NCI-H524 treated with DMSO at 0.1 percent for 48 hours (cell line): ENCODE data around the gene FBXW10.
"Not testable (repeated sequence)": the region's sequence is repeated elsewhere in the genome, so short reads cannot be mapped to it uniquely, and the experiment has no call there.

Source experiments
- DNase-seq: peaks from one replicate; lab custom pipeline; 2025; lab: John Stamatoyannopoulos, UW

Gene FBXW10

DNA sequence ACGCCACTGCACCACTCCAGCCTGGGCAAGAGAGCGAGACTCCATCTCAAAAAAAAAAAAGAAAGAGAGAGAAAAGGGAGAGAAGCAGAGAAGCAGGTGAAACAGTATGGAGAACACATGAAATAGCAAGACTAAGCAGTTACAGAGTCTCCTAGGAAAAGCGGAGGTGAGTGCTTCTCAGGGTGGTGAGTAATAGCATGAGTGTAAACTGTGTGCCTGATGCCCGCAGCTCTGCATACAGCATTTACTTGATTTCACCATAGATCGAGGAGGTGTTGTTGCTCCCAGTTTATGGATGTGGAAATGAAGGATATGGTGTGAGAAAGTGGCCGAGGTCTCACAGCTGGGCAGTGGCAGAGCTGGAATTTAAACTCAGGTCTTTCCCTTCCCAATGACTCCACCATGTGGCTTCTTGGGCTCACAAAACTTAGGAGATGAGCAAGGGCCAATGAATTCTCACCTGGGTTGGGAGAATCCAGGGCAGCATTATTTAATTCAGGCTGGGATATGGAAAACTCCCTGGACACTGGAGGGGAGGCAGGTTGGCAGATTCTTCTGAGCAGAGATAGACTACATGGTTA, 10.1 kb downstream of the FBXW10 start:
- DNase-seq: not testable (repeated sequence)

DNA sequence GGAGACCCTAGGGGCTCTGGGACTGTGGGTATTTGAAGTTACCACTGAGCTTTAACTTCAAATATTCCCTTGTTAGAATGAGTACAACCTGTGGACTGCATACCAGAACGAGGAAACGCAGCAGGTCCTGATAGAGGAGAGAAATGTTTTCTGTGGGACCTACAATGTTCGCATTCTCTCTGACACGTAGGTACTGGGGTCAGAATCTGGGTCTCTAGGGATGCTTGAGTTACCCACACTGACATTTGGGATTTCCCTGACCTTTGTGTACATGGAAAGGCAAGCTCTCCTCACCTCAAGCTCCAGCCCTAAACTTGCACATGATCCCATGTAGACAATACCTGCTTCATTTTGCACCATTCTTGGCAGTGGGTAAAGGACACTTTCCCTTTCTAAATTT, 12.1 kb downstream of the FBXW10 start:
- DNase-seq: not testable (repeated sequence)

DNA sequence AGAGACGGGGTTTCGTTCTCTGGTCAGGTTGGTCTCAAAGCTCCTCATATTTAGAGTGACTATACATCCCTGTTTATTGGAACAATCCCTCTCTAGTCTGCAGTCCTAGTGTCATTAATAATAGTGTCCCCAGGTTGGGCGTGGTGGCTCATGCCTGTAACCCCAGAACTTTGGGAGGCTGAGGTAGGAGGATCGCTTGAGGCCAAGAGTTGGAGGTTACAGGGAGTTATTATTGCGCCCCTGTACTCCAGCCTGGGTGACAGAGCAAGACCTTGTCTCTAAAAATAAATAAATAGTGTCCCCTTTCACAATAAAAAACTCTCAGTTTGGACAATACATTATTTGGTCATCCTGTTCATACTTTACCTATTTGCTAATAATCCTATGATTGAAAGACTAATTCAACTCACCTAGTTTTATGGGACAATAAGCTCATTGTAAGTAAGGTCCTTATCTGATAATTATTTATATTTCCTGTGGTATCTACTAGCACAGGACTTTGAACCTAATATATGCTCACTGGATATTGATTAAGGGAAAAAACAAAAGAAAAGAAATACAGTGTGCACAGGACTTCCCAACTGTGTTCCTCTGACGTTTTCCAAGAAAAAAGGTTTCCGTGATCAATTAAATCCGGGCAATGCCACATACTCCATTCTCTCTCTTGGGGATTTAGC, 13.7 kb downstream of the FBXW10 start:
- not testable (repeated sequence) for DNase-seq

DNA sequence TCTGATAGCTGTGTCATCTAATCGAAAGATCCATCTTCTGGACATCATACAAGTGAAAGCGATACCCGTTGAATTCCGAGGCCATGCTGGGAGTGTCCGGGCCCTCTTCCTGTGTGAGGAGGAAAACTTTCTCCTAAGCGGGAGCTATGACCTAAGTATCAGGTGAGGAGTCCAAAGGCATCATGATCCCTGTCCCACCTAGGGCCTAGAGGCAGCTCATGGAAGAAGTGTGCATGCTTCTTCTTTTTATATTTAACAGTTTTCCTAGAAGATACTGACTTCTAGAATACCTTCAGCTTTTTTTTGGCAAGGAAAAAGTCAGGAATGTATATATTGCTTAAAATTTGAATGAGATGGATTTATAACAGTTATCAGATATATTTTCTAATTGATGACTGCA, 14.5 kb downstream of the FBXW10 start:
- not testable (repeated sequence) for DNase-seq

DNA sequence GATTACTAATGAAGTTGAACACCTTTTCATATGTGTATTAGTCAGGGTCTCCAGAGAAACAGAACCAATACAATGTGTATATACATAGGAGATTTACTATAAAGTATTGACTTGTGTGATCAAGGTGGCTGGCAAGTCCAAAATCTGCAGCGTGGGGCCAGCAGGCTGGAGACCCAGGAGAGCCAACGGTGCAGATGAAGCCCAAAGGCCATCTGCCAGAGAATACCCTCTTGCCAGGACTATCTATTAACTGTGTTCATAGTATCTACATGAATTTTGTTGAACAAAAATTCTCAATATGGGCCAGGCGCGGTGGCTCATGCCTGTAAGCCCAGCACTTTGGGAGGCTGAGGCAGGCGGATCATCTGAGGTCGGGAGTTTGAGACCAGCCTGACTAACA, 16.4 kb downstream of the FBXW10 start:
- not testable (repeated sequence) for DNase-seq

DNA sequence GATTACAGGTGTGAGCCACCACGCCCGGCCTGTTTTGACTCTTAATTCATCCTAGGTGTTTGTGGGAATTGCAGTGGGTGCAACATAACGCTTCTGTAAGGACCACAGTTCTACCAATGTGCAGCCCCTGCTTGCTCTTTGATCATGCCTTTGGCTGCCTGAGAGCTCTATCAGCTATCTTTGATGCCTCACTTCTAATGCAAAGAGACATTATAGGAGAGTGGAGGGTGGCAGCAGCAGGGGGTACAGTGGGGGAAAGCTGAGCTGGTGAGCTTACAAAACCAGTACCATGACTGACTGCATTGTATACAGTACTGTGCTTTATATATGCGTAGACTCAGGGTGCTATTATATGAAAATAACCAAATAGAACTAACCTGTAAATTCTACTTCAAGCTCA, 26.7 kb downstream of the FBXW10 start:
- DNase-seq: not testable (repeated sequence)

DNA sequence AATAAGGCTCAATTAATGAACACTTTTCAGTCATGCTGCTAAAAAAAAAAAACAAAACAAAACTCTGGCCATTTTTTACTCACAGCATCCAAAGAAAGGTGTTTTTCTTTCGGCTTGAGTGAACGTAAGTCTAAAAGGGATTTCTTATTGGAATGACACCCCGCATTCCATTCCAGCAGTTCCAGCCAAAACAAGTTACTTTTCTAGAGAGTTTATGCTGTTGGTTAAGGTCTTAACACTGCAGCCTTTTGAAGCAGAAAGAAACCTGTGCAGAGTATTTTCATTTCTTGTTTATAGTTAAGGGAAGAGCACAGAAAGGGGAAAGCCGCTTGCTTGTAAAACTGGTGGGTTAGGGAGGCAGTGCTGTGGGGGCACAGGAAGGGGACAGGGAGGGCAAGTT, 27.2 kb downstream of the FBXW10 start:
- not testable (repeated sequence) for DNase-seq

DNA sequence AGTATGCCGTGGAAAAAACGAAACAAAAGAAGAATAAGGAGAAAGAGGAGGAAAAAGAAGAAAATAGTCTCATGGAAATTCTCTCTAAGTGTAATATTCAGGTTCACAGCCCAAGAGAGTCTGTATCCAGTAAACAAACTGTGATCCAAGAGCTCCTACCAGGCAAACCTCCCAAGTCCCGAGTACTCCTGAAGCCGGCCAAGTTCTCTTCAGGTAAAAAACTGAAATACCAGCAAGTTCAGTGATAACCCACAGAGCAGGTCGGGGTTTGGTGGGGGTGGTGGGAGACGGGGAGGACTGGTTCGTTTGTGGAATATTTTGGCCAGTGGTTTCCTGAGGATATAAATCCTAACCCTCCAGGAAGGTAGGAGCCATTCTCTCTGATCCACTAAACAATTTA, 28.6 kb downstream of the FBXW10 start:
- DNase-seq: no peak

DNA sequence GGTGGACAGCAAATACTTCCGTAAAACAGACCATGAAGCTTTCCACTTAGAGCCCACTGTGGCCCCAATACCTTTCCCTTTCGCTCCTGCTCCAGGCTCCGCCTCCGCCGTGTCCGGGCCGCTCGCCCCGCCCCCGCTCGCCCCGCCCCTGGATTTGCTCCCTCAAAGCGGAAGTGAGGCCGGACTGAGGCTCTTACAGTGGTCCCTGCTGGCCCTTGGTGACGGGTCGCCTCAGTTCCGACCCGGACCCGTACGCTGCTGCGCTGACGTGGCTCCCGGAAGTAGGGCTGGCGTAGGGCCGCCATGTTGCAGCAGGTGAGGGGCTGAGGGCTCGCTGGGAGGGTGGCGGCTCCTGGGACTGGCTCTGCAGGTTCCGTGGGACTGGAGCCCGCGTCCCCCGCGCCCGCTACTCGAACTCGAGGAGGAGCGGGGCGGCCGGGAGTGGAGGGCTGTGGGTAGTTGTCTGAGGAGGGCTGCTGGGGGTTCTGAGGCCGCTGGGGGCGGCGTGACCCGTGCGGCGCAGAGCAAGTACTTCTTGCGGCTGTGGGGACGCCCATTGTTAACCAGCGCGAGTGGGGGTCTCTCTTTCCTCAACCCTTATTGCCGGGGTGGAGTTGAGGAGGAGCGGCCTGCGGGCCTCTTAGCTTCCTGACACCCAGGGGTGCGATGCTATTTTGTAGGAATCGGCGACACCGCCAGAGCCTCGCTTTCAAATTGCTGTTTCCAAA, 37.3 kb downstream of the FBXW10 start, which contains the start of gene TVP23B:
Gene TVP23B (plus strand): TSS at position 193 of the 728 bp plus-strand sequence. CDS start 111 bp downstream, at position 304.
- DNase-seq: peak; percentile 63

DNA sequence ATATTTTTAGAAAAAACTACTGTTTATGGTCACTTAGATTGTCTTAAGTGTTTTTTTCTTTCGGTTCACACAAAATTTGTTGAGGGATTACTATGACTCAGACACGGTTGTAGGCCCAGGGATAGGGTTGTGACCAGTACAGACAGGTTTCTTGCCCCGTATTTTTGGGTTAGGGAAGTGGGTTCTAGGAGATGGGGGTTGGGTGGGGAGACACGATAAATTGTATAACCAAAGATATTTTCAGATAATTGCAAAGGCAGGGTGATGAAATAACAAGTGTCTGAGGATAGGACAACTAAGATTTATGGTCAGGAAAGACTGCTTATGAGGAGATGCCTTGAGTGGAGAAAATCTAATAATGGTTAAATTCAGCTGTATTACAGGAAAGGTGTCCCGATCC, 38.0 kb downstream of the FBXW10 start:
- DNase-seq: not testable (repeated sequence)

DNA sequence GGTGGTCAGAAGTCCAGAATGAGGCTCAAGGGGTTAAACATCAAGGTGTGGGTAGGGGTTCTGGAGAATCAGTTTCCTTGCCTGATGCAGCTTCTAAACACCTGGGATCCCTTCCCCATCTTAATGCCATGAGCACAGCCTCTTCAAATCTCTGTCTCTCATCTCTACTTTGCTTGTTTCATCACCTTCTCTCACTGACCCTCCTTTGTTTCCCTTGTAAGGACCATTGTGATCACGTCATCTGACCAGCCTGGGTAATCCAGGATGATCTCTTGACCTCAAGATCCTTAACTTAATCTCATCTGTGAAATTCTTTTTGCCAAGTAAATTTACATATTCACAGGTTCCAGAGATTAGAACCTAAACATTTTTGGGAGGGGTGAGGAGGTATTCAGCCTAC, 42.1 kb downstream of the FBXW10 start:
- DNase-seq: not testable (repeated sequence)

DNA sequence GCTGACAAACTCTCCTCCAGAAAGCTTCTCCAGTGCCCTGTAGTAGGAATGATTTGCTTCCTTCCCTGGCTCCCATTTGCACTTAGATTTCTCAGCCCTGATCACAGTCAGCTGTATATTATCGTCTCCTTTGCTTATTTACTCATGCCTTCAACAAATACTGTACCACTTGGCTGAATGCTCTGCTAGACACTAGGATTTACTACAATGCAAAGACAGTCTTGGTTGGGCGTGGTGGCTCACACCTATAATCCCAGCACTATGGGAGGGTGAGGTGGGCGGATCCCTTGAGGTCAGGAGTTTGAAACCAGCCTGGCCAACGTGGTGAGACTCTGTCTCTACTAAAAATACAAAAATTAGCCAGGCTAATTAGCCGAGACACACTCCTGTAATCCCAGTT, 43.0 kb downstream of the FBXW10 start:
- DNase-seq: not testable (repeated sequence)

DNA sequence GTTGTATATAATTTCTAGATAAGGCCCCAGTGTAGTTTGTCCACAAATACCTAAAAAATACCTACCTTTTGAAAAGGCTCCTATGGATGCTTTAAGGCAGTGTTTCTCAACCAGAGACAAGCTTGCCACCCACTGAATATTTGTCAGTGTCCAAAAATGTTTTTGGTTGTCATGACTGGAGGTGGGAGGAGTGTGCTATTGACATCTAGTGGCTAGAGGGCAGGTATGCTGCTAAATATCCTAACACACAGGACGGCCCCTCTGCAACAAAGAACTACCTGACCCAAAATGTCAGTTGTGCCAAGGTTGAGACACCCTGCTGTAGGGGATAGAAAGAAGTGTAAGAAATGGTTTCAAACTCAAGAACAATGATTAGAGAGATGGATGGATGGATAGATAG, 47.5 kb downstream of the FBXW10 start:
- not testable (repeated sequence) for DNase-seq

DNA sequence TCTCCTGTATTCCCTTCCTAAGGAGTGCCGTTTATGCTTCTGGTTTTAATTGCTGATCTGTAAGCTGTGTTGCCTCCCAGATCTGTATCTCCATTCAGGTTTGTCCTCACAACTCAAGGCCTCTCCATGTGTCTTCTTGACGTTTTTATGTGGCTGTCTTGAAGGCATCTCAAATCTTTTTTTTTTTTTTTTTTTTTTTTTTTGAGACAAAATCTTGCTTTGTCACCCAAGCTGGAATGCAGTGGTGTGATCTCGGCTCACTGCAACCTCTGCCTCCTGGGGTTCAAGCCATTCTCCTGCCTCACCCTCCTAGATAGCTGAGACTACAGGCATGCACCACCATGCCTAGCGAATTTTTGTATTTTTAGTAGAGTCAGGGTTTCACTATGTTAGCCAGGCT, 51.0 kb downstream of the FBXW10 start:
- DNase-seq: not testable (repeated sequence)

DNA sequence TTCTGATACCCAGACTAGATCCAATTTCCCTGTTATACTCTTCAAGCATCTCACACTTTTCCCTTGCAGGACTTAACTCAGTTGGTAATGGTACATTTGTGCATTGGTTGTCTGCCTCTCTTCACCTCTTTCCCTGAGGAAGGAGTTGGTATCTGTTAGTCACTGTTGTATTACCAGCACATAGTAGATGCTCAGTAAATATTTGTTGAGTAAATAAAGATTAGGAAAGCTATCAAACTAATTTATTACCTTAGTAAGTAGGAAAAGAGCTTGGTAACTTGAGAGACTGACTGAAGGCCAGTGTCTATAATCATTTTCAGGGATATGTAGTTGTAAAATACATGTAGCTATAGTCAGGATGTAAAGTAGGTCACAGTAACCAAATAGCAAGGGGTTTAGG, 53.0 kb downstream of the FBXW10 start:
- not testable (repeated sequence) for DNase-seq

DNA sequence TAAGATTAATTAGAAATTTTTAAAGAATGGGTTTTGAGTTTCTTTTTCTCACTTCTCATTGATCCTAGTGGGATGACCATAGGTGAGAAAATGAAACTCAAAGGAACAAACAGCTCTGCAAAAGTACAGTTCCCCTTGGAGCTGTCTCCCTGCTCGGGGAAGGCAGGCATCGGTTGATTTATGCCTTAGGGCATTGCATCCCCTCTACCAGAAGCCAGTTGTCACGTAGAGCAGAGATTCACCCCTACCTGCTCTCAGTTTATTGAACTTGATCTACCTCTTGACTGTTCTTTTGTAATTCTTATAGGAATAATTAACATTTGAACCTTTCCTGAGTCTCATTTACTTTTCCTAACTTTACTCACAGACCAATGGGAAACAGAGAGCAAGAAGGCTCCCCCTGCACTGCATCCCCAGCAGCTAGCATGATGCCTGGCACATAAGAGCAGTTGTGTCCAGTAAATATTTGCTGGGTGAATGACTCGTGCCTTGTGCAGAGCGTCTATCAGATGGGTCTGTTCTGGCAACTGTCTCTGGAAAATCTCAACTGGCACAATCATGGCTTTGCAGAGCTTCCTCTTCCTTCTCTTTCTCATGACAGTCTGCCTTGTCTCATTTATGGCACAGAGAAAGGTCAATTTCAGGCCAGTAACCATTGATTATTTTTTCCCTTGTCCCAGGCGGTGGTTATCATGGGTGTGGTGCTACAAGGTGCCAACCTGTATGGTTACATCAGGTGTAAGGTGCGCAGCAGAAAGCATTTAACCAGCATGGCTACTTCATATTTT, 59.8 kb downstream of the FBXW10 start:
- DNase-seq: not testable (repeated sequence)

DNA sequence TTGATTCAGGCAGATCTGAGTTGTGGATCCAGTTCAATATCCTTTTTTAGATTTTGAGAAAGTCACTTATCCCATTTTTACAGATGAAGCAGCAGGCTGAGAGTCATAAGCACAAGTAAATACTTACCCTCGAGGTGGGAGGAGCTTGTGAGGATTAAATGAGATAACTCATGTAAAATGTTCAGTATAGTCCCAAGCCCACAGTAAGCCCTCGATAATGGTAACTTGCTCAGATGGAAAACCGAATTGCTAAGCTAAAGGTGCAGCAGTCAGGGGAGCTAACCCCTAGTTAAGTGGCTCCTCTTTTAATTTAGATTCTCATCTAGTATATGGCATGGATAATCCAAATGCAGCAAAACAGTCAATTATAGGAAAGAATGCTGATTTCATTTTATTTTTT, 72.1 kb downstream of the FBXW10 start:
- DNase-seq: not testable (repeated sequence)

DNA sequence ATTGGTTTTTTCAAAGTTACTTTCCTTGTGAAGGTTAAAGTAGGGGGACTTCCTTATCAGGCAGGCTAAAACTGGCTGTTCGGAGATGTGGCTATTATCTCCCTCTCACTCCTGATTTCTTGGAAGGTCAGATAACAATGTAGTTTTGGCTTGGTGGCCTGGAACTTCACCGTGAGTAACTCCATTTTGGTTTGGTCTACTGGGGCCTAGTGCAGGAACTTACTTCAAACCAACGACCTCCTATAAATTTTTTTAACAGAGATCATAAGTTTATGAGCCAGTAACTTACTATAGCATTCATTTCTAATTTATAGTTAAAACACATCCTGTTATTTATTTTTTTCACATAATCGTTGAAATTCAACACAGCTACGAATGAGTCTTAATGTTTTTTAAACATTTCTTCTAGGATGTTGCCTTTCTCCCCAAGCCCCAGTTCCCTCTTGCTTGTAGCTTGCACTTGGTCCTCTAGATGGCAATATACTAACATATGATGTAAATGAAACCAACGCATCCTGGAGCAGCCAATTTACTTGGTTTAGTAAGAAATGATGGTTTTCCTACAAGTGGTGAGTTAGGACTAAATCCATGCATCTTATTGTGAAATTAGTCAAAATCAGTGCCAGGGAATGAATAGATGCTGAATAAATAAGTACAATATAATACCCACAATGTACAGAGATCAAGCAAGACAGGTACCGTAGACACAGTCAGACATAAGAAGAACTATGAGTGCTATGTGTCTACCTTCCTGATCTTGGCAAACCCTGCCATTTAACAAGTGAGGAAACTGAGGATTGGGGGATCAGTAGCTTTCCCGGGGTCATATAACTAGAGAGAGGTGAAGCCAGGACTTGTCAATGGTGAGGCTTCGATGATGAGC, 72.9 kb downstream of the FBXW10 start:
- not testable (repeated sequence) for DNase-seq

DNA sequence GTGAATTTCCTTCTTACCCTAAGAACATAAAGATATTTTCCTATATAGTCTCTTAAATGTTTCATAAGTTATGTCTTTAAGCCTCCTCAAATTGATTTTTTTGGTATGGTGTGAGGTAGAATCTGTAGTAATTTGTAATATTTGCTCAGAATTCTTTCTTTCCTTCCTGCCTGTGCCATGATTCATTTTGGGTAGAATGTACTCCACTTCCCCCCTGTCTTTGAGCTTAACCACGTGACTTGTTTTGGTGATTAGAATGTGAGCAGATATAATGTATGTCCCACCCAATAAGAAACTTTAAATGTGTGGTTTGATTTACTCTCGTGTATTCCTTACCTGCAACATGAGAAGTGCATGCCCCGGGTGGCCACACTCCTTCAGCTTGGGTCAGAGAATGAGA, 77.6 kb downstream of the FBXW10 start:
- DNase-seq: not testable (repeated sequence)

DNA sequence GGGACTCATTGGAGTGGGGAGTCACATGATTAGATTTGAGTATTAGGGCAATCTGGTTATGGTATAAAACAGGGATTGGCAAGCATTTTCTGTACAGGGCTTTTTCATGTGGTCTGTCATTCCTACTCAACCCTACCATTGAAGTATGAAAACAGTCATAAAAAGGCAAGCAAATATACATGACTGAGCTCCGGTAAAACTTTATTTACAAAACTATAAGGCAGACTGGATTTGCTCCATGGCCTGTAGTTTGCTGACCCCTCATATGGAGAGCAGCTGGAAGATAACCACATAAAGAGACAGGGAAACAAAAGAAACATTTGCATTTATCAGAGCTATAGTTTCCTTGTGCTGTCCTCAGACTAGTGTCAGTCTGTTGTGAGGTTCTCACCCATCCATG, 83.8 kb downstream of the FBXW10 start:
- DNase-seq: not testable (repeated sequence)
